HPDE6-E6E7 (cell line): Measurements from ENCODE around the gene GANAB.
"Not testable (repeated sequence)": the region's sequence is repeated elsewhere in the genome, so short reads cannot be mapped to it uniquely, and the experiment has no call there.

Source experiments
- DNase-seq: peaks from one replicate; pipeline ENCODE4 v3.0.0; 2011; ENCODE audit warnings: missing footprints; ENCODE audit errors: extremely low spot score

The GANAB gene

DNA sequence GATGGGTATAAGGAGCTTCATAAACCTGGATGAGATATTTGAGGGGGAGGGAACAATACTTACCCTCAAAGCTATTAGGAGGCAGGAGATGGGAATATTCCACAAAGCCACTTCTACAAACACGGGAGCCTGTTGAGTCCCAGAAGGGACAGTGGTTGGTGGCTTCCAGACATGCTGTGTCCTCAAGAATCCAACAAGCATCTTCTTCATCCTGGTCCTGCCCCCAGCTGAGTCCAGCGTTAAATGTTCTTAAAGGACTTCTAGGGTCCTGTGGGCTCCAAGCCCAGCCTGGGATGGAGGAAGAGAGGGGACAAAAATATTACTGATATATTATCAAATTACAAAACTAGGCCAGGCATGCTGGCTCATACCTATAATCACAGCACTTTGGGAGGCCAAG is 21.0 kb upstream of the GANAB start:
- no peak for DNase-seq

DNA sequence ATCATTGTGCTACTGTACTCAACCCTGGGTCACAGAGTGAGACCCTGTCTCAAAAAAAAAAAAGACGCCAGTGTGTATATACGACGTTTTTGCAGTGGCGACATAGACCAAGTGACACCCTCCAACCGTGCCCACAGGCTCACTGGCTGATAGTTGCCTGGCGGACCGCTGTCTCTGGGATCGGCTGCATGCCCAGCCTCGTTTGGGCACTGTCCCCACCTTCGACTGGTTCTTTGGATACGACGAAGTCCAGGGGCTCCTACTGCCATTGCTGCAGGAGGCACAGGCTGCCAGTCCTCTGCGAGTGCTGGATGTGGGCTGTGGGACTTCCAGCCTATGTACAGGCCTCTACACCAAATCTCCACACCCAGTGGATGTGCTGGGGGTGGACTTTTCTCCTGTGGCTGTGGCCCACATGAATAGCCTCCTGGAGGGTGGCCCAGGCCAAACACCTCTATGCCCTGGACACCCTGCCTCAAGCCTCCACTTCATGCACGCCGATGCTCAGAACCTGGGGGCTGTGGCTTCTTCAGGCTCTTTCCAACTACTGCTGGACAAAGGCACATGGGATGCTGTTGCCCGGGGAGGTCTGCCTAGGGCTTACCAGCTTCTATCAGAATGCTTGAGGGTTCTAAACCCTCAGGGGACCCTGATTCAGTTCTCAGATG is 20.0 kb upstream of the GANAB start:
- no peak for DNase-seq

DNA sequence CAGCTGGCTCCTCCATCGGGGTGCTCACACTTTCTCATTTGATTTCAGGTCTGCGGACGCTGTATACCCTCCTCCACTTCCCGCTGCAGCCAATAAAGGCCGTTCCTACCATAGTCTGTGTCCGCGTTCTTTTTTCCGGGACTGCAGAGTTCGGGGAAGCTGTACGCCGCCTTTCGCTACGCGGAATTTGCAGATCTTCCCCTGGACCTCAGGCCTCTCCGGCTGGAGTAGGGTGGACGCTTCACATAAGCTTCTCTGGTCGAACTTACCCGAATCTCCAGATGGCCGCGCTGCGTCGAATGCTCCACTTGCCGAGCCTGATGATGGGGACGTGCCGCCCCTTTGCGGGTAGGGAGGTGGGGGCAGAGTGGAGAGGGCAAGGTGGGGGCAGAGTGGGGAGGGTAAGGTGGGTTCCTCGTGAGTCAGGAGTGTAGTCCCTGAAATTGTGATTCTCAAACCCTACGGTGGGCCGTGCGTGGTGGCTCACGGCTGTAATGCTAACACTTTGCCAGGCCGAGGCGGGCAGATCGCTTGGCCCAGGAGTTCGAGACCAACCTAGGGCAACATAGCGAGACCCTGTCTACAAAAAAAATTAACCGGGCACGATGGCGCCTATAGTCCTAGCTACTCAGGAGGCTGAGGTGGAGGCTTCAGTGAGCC is 19.3 kb upstream of the GANAB start:
- peak; percentile 31 for DNase-seq

DNA sequence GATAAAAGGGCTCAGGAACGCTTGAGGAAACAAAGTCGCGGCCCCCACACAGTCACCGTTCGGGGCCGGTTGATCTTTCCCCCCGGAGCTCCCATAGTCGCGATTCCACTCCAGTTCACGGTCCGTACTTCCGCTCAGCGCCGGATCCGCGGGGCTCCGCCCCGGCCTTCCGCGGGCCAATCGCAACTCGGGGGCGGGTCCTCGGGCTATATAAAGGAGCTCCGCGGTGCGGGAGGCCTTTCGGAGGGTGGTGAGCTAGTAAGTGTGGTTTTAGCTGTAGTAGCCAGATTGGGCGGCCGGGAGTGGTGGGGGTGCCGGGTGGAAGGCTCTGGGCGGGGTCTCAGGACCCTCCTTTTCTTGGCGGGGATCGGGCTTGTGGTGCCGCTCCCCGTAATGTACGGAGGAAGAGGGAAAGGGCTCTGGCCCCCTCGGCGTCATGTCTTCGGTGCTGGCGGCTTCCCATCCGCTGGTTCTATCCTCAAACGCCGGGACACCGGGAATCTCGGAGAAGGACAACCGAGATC is 18.7 kb upstream of the GANAB start, which contains the start of the genes C11orf98 and CSKMT:
Gene C11orf98 (minus strand): TSS at position 136 of the 524 bp plus-strand sequence. CDS start 41 bp downstream, at position 95.
Gene CSKMT (plus strand): TSS at position 238 of the 524 bp plus-strand sequence. CDS start 568 bp downstream, outside the sequence.
- DNase-seq = peak; percentile 93

DNA sequence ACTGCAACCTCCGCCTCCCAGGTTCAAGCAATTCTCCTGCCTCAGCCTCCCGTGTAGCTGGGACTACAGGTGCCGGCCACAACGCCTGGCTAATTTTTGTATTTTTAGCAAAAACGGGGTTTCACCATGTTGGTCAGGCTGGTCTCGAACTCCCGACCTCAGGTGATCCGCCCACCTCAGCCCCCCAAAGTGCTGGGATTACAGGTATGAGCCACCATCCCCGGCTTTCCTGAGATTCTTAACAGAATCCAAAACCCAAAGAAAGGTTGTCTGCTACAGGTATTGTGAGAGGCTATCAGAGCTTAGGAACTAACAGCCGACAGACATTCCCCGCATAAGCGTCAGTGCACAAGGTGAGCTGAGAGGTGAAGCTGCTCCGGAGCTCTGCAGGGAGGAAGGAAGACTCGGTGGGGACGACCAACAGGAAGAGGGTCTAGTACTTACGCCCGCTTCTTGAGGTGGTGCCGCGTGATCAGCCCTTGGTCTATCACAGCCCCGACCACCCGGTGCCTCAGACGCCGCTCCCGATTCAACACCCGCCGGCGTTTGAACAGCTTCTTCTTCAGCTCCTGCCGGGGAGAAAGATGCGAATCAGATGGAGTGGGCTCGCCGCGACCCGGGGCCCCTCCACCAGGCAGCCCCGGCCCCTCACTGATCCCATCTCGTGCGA is 18.1 kb upstream of the GANAB start:
- peak; percentile 55 for DNase-seq

DNA sequence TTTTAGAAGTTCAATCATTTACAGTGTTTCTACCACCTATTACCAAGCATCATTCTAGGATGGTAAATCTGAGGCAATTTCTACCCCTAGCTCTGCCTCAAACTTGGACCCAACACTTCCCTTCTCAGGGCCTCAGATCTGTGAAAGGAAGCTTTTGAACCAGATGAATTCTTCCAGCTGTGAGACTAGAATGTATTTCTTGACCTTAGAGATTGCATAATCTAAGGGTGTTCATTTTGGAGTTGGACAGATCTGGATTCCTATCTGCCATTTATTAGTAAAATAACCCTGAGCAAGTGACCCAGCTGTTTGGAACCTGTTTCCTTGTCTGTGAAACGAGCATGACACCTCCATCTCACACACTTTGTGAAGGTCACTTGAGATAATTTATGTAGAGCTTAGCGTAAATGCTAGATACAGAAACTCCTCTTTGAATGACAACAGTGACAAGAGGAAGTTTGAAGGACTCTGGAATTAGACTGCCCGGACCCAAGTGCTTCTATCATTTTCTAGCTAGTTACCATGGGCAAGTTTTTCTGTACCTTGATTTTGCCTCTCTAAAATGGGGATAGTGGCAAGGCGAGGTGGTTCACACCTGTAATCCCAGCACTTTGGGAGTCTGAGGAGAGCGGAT is 10.5 kb upstream of the GANAB start:
- no peak for DNase-seq

DNA sequence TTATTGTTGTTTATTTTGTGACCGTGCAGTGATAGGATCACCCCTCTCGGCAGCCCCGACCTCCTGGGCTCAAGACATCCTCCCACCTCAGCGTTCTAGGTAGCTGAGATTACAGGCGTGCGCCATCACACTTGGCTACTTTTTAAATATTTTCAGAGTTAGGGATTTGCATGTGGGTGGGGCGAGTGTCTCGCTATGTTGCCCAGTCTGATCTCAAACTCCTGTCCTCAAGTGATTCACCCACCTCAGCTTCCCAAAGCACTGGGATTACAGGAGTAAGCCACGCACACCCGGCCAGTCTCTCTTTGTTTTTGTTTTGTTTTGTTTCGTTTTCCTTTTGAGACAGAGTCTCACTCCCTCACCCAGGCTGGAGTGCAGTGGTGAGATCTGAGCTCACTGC is 7.9 kb upstream of the GANAB start:
- no peak for DNase-seq

DNA sequence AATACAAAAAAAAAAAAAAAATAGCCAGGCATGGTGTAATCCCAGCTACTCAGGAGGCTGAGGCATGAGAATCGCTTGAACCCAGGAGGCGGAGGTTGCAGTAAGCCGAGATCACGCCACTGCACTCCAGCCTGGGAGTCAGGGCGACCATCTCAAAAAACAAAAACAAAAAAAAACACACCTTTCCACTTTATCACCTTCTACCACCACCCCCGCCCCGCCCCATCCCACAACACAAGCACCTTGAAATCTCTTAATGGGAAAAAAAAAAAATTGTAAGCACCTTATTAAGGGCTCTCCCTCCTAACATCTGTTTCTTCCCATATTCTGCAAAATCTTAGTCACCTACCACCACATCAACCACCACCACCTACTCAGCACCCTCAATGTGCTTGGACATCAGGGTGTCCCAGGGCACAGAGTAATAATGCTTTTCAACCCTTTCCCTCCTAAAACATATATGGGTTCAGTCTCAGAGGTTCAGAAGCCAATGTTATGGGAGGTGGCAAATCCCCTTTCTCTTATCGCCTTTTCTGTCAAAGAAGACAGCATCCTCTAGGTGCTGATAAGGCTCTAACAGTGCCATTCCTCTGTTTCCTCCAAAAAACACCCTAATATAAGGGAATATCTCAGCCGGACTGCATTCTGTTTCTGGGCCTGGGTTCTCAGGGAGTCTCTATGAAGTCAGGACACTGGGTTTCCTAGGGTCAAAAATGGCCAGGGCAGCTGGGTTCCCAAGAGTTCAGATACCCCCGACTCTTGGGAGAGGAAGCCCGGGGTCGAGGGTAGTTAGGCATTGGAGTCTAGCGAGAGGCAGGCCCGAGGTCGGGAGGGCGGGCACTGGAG is 6.0 kb upstream of the GANAB start:
- no peak for DNase-seq

DNA sequence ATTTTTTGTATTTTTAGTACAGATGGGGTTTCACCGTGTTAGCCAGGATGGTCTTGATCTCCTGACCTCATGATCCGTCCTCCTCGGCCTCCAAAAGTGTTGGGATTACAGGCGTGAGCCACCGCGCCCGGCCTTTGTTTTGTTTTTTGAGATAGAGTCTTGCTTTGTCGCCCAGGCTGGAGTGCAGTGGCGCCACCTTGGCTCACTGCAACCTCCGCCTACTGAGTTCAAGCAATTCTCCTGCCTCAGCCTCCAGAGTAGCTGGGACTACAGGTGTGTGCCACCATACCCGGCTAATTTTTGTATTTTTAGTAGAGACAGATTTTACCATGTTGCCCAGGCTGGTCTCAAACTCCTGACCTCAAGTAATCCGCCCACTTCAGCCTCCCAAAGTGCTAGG is 3.9 kb upstream of the GANAB start:
- DNase-seq = not testable (repeated sequence)

DNA sequence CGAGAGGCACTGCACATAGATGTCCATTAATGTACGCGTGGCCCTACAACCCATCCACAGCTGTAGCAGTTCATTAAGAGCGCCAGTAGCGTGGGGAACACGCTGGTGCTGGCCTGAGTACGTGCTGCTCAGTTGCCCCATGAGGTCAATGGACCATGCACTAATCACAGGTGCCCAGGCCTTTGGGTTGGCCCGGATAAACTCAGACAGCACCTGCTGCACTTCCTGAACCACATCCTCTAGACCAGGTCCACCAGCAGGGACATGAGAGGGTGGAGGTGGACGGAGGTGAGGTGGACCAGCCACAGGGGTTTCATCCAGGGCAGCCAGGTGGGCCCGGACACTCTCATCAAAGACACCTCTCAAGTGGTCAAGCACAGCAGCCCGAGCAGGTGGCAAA is 3.1 kb upstream of the GANAB start:
- DNase-seq = no peak

DNA sequence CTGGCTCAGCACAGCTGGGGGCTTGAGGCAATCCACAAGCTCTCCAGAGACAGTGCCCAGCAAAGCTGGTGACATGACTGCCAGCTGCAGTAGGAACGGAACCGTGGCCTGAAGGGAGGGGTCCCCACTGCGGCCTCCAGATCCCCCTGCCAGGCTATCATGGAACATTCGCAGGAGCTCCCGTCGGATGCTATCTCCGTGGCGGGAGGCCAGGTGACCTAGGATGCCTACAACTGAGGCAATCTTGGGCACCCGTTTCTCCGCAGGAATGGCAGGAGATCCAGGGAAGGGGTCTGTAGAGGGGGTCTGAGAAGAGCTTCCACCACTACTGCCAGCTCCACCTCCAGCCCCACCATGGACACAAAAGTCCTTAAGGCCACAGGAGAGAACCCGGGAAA is 2.6 kb upstream of the GANAB start:
- DNase-seq = no peak

DNA sequence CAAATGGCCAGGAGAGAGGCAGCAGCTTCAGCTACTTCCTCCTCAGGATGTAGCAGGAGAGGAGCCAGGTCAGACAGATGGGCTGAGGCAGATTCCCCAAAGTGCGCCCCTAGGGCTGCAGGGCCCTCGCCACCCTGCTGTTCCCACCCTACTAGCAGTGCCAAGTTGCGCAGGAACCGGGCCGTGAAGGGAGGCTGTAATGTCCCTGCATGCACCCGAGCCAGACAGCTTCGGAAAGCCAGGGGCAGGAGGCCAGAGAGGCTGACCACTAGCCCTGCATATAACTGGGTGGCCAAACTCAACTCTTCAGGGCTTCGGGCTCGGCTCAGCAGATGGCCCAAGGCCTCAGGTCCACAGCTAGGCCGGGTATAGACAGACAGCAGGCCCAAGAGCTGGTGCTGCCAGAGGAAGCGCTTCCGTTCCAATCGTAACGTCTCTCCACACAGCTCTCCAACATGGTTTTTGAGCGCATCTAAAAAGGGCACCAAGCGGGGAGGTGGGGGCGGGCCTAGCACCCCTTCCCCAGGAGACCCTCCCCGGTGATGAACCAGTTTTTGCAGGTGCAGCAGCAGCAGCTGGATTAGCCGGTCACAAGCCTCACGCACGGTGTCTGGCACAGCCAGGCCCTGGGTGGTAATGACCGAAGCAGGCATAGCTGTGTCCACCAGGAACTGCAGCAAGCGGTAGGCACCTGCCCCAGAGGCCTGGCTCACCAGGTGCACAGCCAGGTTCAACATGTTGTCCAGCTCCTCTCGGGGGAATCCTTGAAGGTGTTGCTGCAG is 2.0 kb upstream of the GANAB start:
- DNase-seq = no peak

DNA sequence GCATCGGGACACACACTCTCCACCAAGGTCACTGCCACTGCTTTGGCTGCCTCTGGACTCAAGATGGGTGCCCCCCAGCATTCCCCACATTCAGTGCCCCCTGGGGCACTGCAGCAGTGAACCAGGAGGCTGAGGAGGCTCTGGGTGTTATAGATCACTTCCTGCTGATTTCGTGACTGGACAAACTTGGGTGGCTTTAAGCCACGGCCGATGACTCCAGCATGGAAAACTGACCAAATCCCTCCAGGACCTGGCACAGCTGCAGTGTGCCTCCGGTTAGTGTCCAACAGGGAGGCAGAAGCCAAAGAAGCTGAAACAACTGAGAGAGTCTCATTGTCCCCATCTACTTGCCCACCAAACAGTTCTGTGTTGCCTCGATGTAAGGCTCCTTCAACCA is 1.2 kb upstream of the GANAB start:
- DNase-seq = no peak

DNA sequence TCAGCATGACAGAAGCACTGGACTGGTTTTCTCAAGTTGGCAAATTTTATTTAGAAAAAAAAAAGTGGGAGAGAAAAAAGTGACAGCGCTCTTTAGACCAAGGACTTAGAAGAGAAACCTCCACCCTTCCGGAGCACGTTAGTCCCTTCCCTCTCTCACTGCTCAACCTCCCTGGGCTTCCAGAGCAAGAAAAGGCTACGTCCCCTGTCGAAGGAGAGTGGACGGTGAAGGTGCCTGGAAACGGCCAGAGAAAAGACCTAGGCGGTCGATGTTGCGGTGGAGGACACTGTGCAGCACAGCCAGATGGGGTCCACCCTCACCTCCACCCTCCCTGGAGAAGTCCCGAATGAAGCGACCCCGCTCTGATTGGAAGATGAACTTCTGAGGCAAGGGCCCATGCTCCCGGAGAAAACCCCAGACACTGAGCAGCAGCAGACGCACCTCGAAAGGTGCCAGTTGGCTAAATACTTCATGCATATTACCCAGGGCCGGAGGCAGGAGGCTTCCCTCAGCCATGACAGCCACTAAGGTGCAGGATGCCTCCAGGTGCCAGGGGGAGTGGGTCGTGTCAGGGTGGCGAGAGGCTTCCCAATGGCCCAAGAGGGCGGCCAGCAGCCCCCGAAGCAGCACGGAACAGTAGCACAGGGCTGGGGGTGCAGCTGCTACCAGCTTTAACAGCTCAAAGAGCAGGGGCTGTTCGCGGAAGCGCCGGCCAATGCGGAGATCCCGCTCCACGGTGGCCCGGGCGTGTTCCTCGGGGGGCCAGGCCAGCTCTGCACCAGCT is 604 bp upstream of the GANAB start:
- no peak for DNase-seq

DNA sequence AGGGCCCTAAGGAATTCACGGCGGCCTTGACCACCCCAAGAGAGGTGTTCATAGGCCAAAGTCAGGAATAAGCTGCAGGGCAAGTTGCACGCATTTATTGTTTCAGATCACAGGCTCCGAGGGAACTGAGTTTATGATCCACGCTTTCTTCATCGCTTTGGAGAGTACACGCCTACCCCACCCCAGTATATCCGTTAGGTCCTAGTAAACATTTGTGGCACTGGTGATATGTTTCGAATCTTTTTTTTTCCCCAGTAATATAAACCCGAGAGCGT is 805 bp downstream of the GANAB start:
- DNase-seq = no peak

DNA sequence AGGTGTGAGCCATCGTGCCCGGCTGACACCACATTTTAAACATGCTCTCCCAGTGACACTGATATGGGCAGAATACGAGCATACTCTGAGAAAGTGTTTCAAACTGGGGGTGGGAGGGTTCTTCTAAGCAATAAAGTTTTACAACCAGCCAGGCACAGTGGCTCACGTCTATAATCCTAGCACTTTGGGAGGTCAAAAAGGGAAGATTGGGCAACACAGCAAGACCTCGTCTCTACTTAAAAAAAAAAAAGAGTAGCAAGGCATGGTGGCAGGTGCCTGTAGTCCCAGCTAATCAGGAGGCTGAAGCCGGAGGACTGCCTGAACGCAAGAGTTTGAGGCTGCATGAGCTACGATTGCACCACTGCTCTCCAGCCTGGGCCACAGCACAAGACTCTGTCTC is 2.2 kb downstream of the GANAB start:
- DNase-seq = no peak

DNA sequence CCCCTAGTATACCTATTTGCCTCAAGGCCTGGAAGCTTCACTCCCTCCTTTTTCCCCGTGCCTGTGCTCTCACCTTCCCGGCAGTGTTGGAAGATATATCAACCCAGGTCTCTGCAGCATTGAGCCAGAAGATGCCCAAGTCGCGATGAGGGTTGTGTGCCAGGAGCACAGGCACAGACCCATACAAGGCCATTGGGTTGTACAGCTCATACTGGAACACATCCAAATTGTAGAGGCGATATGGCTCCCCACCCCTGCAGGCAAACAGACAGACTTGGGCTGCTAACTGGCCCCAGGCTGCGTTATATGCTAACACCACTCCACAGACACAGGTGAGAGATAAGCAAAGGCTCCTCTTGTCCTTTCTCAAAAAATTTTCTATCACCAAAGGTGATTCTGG is 13.9 kb downstream of the GANAB start:
- DNase-seq = no peak

DNA sequence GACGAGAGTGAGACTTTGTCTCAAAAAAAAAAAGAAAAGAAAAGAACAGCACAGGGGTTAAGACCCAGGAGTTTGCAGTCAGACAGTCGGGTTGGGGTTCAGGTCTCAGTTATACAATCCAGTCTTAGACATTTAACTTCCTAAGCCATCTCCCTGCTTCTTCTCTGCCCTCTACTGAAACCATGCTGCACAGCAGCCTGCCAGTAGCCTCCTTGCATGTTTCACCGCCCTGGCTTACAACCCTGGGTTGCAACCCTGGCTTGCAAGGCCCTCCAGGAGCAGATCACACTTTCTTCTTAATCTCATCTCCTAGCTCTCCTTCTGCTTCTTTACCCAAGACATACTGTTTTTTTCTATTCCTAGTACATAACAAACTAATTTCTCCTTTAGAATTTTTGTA is 18.7 kb downstream of the GANAB start:
- no peak for DNase-seq

DNA sequence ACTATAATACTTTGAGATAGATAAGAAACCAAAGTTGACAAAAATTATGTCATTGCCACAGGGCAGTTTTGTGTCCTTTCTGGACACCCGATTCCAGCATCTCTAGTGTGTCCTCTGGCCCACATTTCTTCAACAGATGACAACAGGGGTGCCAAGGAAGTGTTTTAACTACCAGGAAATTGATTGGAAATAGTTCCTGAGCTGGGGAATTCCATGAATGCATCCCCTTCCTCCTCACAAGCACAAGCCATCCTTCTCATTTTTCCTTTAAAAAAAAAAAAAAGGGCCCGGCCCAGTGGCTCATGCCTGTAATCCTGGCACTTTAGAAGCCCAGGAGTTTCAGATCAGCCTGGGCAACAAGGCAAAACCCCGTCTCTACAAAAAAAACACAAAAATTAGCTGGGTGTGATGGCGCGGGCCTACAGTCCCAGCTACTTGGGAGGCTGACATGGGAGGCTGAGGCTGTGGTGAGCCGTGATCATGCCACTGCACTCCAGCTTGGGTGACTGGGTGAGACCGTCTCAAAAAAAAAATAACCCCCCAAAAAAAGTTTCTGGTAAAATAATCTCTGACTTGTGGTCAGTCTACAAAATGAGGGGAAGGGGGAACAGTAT is 23.8 kb downstream of the GANAB start:
- DNase-seq = no peak
